Measurements from ENCODE around the gene CFAP119.

Gene CFAP119

GRCh38 chr16:30766933-30767284, 5.0 kb upstream of the CFAP119 start:
- H3K4me3 ChIP-seq (replicated peaks in 1 of 2; ENCODE audit: low read depth in 2 of 2, low read length in 2 of 2): no peak overlapping the region
- TF ChIP-seq CTCF (IDR thresholded peaks at IDR 0.05; ENCODE audit: low read depth, low read length): no peak
- DNase-seq (ENCODE audit: low read depth in 2 of 2): no peak

GRCh38 chr16:30766206-30766932, 4.5 kb upstream of the CFAP119 start:
- no peak for DNase-seq (ENCODE audit: low read depth in 2 of 2)
- no peak for TF ChIP-seq CTCF (IDR thresholded peaks at IDR 0.05; ENCODE audit: low read depth, low read length)
- no peak overlapping the region for H3K4me3 ChIP-seq (replicated peaks in 1 of 2; ENCODE audit: low read depth in 2 of 2, low read length in 2 of 2)

GRCh38 chr16:30764816-30765465, 3.1 kb upstream of the CFAP119 start:
- DNase-seq (ENCODE audit: low read depth in 2 of 2): no peak

GRCh38 chr16:30764086-30764485, 2.2 kb upstream of the CFAP119 start:
- no peak for DNase-seq (ENCODE audit: low read depth in 2 of 2)
- H3K4me3 ChIP-seq (replicated peaks in 1 of 2; ENCODE audit: low read depth in 2 of 2, low read length in 2 of 2): no peak overlapping the region

More at GRCh38 chr16:30764816-30765465, 3.1 kb upstream of the CFAP119 start:
- no peak for TF ChIP-seq CTCF (IDR thresholded peaks at IDR 0.05; ENCODE audit: low read depth, low read length)
- no peak overlapping the region for H3K4me3 ChIP-seq (replicated peaks in 1 of 2; ENCODE audit: low read depth in 2 of 2, low read length in 2 of 2)

GRCh38 chr16:30762991-30763725, 1.3 kb upstream of the CFAP119 start:
- TF ChIP-seq CTCF (IDR thresholded peaks at IDR 0.05; ENCODE audit: low read depth, low read length): no peak
- H3K4me3 ChIP-seq (replicated peaks in 1 of 2; ENCODE audit: low read depth in 2 of 2, low read length in 2 of 2): peak overlapping the region; percentile 93 to 97

More at GRCh38 chr16:30764086-30764485, 2.2 kb upstream of the CFAP119 start:
- TF ChIP-seq CTCF (IDR thresholded peaks at IDR 0.05; ENCODE audit: low read depth, low read length): no peak

GRCh38 chr16:30761427-30761927, 385 bp downstream of the CFAP119 start:
- DNase-seq (ENCODE audit: low read depth in 2 of 2): peak; percentile 24 to 32
- no peak for TF ChIP-seq CTCF (IDR thresholded peaks at IDR 0.05; ENCODE audit: low read depth, low read length)
- H3K4me3 ChIP-seq (replicated peaks in 1 of 2; ENCODE audit: low read depth in 2 of 2, low read length in 2 of 2): peak overlapping the region; percentile 93 to 97

More at GRCh38 chr16:30762991-30763725, 1.3 kb upstream of the CFAP119 start:
- DNase-seq (ENCODE audit: low read depth in 2 of 2): no peak

Data from cardiac fibroblast (primary cell).